Posterior vena cava (tissue), 2 donors: Measurements from ENCODE around the gene CACUL1. TPM values are rescaled to one million over a fixed set of nuclear protein-coding genes. Genes with fewer than 3 reads are reported as not detected.
A peak's percentile ranks its signal among the peaks of the same experiment; 100 is the strongest.

ENCODE experiments used
- DNase-seq: peaks from one replicate; pipeline ENCODE4 v3.0.0-alpha.2; 2020; ENCODE audit warnings: low spot score
- intact Hi-C, 2 donors: fragments of 100-400 bp; cut with DNase I; formaldehyde crosslinking; loops; one replicate each; pipeline versions ENCODE4 v1.14.1 to v1.14.2; 2022 to 2023
- total RNA-seq, 2 donors: library from RNA; stranded (reverse); fragmentation: NEBNext Ultra II Directional; extraction: Animal tissue kit (Norgen Biotek cat#: 25700); gene quantifications; one replicate each; pipeline ENCODE4 v1.2.1, GENCODE V29; 2021
- donor health status: DM: yes; HTN: yes; CAD: no.
- donor health status: DM: yes; HTN: yes; CAD: no.

The CACUL1 gene
- total RNA-seq, 2 donors from 2014 or later, result 32.3 to 36.8 TPM

DNA sequence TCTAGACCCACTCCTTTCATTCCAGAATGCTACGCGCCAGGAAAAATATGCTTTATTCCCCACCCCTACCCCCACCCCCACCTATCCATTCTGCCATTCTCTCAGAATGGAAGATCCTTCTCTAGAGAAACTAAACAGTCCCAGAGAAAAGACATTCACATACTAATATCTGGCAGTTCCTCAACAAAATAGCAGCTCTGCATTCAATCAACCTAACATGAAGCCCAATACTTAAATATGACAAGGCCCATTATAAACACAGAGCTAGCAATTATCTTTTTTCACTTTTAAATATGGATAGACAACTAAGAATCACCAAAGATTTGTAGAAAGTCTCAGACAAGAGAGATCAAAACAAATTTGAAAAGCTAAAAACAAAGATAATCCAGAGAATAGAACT lies 16.4 kb downstream of the CACUL1 start:
- no peak for DNase-seq
- intact Hi-C loops, result no loop called here

DNA sequence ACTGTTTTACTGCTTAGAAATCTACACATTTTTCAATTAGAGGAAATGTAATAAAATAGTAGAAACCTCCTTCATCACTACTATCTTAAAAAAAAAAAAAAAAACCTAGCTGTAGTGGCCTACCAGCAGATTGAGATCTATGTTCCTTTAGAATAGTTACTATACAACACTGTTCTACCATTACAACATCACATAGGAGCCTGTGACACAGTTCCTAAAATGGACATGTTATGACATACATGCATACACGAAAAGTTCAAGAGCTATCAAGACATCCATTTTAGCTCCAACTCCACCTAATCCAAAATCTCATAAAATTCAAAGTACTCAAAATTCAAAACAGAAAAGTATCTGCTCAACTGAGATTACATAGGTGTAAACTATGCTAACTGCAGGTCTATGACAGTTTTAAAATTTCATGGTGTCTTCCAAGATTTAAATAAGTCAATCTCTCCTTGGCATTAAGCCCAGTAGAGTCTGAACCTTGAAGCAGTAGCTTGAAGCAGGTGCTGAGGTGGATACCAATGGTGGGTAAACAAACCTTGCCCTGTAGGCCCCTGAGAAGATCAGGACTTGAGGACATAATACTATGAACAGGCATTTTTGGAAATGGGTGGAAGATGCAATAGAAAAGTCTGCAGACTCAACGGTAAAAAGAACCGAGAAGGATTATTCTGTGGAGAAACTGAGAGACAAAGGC lies 17.0 kb downstream of the CACUL1 start:
- DNase-seq, result no peak
- intact Hi-C loops, result no loop called here

DNA sequence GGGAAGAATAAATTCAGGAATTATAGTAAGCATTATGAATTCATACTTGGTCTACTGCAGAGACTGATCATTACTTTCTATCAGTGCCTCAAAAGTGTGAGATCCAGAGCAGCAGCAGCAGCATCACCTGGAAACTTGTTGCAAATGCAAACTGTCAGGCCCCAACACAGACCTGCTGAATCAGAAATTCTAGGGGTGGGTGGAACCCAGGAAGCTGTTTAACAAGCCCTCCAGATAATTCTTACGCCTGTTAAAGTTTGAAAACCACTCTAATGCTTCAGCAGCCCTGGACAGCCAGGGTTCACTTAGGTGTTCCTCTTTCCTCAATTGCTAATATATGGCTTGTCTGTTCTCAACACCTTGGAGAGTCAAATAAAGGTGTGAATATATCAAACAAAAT lies 19.5 kb downstream of the CACUL1 start:
- intact Hi-C loops, result no loop called here
- DNase-seq, result no peak

DNA sequence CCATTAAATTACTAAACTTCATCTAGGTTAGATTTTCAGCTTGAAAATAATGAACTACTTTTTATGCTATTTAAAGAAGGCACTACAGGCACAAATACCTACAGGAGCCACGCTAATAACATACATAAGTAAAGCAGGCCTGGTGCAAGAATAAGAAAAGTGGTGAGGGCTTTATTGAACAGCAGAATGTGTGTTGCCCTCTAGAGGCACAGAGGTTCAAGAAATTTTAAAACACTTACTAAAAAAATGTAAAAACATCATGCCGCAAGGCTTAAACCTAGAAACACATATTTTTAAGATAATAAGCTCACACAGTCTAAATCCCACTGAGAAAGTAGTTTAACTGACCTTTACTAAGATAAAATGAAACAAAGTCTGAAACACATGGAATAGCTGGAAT lies 20.3 kb downstream of the CACUL1 start:
- no peak for DNase-seq
- intact Hi-C loops, result no loop called here

DNA sequence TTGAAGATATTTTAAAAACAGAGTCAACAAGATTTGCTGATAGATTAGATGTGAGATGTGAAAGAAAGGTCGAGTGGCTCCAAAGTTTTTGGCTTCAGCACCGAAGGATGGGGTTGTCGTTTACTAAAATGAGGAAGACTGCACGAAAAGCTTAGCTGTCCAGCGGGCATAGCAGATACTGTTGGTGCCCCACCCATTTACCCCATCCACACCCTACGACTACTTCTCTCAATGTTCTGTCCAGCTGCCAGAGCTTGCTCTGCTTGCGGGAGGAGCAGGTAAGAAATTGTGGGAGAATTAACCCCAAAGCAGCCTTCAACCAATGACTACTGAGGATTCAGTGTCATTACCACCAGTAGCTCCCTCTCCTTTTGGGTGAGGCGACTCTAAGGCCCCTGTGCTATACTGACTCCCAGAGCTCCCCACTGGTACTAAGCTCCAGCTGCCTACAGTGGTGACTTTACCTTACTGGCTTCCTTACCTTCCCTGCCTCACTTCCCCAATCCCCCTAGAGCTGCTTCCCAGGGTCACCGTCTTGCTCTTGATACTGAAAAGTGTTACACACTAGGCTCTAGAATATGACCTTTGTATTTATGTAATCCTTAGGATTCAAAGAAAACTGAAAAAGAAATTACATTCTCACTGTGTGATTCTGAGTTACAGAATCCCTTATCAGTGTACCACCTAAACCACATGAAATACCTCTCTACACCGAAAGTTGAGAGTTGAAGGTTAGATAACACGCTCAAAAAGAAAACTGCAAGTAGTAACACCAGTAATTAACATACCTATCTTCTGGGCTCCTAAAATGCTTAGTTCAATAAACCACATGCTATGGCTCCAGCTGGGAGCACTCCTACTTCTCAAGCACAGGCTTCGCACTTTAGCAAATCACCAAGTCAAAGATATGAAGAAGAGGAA lies 22.3 kb downstream of the CACUL1 start:
- intact Hi-C loops, result no loop called here

DNA sequence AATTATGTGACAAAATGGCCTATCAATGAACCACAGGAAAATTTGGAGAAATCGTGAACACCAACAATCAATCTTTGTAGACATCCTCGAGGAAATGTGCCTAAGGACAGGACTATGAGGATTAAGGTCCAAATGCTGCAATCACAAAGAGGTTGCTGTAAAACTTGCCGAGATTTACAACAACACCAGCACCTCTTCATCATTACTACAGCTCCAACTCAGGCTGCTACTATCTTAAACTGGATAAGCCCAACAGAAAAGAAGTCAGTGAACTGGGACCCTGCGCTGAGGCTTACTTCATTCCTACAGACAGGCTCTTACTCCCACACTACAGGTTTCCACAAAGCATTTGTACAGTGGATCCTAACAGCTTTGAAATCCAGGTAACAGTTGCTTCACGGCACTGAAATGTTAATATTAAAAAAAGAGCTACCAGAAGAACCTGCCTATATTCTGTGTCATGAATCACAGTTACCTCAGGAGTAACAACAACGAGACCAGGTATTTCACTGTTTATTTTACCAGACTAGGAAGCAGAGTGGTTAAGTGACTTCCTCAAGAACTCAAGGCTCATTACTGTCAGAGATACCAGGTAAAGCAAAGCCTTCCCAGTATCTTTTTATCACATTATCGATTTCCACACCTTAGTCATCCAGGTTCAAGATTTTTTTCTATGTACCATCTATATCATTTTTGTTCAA lies 23.9 kb downstream of the CACUL1 start:
- intact Hi-C loops, result no loop called here
- no peak for DNase-seq

More for the DNA sequence above, 22.3 kb downstream of the CACUL1 start:
- no peak for DNase-seq

DNA sequence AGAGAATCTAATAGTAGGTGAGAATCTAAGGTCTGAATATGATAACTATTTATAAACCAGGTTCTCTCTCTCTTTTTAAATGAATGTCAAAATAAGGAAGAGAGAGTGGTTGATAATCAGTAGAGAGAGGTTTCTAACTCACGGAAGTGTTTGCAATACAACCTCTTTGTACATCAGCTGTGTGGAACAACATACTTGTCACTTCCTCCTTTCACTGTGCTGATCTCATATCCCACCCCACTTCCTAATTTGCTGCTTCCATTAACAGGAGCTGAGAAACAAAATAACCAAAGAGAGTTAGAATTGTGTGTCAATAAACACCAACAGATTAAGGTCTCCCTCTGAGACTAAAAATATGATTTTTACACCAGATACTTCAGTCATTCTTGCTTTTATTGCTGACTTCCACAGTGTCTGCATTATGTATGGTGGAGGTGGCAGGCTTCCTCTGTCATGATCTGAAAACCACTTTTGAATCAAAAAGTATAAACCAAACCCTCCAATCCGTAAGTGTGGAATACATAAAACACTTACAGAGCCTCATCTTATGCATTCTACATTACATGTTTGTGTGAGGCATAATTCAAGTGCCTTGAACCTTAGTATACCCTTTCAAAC lies 25.0 kb downstream of the CACUL1 start:
- DNase-seq, result no peak

DNA sequence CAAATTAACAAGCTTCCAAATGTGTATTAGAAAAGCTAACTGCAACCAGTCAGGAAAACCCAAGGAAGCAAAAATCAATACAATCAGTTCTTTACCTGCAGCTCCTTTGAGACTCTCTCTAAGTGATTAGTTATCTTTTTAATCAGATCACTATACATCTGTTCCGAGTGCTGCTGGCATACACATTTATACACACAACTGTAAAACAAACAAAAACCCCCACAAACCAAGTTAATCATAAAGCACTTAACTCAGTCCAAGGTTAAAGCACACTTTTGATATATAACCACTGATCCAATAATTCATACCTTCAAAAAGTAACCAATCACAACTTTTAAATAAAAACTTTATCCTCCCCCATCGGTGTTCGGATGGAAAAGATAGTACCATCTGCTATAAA lies 25.6 kb downstream of the CACUL1 start:
- DNase-seq, result no peak
- intact Hi-C loops, result loop anchor here in 1 of 2 donors (10.0 kb wide), 1 partner anchor 164 kb away; no protein-coding TSS in a partner anchor

More for the DNA sequence above, 25.0 kb downstream of the CACUL1 start:
- intact Hi-C loops, result loop anchor here in 1 of 2 donors (10.0 kb wide), 1 partner anchor 165 kb away; no protein-coding TSS in a partner anchor

DNA sequence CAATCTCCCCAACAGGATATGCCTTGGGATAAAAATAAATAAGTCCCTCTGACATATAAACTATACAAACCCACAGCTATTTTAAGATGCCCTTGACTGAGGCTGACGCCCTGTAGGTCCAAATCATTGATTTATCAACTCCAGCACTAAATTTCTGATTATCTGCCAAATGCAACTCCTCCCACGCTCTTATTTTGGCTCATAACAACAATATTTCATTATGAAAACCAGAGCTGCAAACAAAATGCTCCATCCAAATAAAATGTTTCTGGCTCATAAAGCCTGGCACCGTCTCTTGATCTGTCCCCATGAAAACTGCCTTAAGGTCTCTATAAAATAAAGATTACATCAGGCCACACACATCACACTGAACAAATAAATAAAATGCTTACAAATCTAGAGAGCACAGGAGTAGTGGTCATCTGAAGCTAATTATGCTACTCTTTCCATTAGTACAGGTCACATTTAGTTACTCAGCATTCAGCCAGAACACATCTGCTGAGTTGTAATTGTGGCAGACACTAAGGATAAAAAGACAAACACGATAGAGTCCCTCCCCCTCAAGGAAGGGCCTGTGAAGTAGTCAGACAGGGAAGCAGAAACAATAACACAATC lies 28.8 kb downstream of the CACUL1 start:
- no peak for DNase-seq
- intact Hi-C loops, result loop anchor here in 1 of 2 donors (10.0 kb wide), 1 partner anchor 161 kb away; no protein-coding TSS in a partner anchor

DNA sequence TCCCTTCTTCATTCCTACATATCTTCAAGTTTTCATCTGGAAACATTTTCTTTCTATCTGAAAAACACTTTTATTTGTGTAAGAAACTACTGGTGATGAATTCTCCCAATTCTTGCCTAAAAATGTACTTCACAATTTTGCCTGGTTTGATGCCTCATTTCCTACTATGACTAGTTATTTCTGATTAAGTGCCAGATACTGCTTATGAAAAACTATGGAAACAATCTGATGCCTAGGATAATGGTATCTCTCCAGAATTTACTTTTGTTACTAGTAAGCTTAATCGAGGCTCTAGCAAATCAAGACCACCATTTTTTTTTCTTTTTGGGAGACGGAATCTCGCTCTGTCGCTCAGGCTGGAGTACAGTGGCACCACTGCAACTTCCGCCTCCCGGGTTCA lies 31.3 kb downstream of the CACUL1 start:
- intact Hi-C loops, result loop anchor here (5.0 to 10.0 kb wide), 2 partner anchors 156 to 159 kb away; no protein-coding TSS in a partner anchor
- DNase-seq, result no peak

DNA sequence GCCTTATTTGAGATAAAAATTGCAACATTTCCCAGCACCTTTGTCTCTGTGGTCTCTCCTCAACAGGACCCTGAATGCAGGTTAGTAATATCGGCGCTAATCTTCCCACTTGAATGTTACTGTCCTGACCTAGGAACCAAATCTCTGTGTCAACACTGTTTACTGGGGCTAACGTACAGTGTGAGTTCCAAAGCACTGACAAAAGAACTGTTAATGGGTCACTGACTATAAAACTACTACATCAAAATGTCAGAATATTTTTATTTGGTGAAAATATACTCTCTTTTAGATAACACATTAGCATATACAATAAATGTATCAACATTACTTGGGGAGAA lies 33.3 kb downstream of the CACUL1 start:
- intact Hi-C loops, result loop anchor here (5.0 to 10.0 kb wide), 2 partner anchors 154 to 157 kb away; no protein-coding TSS in a partner anchor
- DNase-seq, result no peak

DNA sequence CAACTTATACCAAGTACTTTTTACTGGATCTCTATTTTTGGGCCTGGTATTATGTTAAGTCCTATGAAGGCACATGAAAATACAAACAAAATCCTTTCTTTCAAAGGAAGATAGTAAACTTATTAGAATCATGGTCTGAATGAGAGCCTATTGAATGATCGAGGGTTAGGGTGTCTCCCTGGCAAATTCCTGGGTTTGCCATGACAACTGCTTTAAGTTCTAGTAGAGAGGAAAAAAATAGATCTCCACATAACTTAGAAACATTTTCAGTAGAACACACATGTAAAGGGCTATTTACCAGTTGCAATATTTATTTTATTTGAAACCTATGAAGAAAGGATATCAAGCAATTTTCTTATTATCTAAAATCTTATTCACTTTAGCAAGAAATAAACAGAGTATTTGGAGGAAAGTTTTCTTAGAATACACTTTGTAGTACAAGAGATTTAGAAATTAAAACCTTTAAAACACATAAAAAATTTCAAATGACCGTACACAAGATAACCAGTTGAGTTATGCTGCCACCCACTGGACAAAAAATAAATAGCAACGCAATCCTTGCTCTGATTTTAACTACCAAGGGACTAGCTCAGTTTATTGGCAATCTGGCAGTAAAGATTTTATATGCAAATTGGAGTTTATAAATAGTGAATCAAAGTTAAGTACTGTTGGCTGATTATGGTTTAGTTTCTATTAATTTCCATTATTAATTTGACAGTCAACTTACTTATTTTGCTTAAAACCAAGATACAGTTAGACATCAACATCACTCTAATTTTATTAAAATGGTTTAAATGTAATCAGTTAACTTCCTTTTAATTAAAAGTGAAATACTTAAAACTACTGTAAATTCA lies 33.9 kb downstream of the CACUL1 start:
- no peak for DNase-seq
- intact Hi-C loops, result loop anchor here (5.0 to 10.0 kb wide), 2 partner anchors 154 to 156 kb away; no protein-coding TSS in a partner anchor

DNA sequence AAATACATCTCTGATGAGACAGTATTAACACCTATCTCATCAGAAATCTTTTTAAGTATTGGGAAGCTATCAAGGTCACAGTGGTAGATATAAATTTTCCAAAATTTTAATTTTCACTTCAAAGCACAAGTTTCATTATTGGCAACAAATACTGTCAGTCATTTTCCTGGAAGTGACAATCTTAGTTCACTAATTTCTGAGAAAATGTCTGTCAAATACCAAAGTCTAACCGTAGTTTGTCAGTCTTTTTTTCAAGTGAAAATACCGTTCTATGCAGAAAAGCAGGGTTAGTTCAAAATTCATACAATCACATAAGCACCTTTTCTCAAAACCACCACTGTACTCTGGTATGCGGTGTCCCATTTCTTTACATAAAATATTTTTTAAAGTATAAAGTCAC lies 40.4 kb downstream of the CACUL1 start:
- no peak for DNase-seq
- intact Hi-C loops, result no loop called here

DNA sequence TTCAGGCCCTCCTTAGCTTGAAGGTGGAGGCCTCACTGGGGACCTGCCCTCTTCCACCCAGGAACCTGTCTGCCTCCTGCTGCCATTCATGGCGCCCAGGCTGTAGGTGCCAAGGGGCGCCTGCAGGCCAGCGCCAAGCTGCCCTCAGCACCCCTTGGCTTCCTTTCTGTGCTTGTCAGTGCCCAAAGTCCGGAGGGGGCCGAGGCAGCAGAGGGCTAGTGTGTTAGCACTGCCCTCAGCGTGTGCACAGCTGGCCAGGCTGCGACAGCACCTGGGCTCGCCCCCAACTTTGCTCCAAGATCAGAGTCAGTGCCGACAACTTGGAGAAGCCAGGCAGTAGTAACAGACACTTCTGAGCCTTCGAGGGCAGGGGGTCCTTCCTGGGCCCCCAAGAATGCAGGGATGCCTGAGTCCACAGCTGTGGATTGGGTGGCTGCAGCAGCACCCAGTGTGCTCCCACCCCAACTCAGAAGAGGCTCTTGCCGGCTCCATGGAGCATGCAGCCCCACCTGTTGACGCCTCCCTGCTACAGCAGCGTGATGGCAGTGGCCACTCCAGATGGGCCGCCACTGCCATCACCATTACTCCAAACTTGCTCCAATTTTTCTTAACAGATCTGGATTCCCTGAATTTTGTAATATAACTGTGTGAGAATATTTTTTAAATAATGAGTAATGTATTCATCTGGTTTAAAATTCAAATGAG lies 41.7 kb downstream of the CACUL1 start:
- DNase-seq, result no peak
- intact Hi-C loops, result no loop called here

DNA sequence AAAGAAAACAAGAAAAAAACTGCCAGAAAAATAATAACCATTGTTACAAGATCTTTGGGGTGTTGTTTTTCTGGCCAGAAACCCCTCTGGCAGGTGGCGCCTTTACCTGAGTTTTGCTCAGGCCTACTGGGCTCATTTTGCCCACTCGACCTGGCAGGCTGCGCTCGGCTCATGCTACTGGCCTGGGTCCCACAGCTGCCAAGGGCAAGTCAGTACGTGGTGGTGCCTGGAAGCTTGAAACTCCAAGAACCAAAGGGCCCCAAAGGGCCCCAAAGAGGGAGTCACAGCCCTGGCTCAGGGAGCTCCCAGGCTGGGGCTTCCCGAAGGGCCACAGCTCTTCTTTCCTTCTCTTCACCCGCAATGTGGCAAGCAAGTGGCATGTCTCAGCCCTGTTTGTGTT lies 42.7 kb downstream of the CACUL1 start:
- intact Hi-C loops, result no loop called here

DNA sequence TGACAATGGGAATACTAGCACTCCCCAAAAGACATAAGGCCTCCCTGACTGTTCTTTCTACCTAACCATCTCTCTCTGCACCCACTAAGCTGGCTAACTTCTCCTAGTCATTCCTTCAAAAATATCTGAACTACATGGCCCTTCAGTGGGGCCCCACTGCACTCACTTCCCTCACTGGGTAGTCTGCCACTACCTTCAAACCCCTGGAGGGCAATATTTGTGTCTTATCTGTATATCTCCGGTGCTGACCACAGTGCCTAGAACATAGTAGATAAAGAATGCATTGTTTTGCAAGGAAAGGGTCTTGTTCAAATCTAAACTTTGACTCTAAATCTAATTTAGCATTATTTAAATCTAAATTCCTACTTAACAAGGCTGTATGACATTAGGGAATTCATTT lies 44.3 kb downstream of the CACUL1 start:
- intact Hi-C loops, result no loop called here
- DNase-seq, result no peak

More for the DNA sequence above, 42.7 kb downstream of the CACUL1 start:
- peak; percentile 73 for DNase-seq

DNA sequence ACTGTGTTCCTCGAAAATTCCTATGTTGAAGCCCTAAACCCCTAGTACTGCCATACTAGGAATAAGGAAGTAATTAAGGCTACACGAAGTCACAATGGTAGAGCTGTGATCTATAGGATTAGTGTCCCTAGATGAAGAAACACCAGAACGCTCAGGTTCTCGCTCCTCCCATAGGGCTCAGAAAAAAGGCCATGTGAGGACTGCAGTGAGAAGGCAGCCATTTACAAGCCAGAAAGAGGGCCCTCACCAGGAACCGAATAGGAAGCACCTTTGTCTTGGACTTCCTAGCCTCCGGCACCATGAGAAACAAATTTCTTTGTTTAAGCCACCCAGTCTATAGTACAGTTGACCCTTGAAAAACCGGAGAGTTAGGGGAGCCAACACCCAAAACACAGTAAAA lies 46.2 kb downstream of the CACUL1 start:
- no peak for DNase-seq
- intact Hi-C loops, result no loop called here
